HG02885 (cell line): Measurements from ENCODE around the gene GALNT14.

Experiments
- ATAC-seq: cut with Tn5 transposase; IDR thresholded peaks from one replicate; pipeline ENCODE4 v1.9.1; 2021; ENCODE audit warnings: mild to moderate bottlenecking; ENCODE audit not compliant: unreplicated experiment, poor library complexity

GALNT14 gene

DNA sequence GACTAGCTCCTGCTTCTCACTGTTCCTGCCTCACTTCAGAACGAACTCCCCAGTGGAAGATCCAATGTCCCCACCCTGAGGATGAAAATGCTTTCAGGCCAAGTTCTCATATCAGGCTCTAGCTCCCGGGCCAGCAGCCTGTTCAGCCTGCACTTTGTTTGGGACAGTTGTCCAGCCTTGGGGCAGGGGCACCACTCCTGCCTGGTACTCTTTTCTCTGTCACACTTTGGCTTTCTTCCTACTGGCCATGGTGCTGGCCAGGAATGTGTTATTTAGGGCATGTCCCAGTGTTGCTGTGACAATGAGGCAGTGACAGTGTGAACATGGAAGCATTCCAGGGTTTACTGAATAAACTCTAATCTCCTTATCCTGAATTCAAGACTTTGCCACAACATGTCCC is 154.1 kb downstream of the GALNT14 start:
- ATAC-seq, result no peak

DNA sequence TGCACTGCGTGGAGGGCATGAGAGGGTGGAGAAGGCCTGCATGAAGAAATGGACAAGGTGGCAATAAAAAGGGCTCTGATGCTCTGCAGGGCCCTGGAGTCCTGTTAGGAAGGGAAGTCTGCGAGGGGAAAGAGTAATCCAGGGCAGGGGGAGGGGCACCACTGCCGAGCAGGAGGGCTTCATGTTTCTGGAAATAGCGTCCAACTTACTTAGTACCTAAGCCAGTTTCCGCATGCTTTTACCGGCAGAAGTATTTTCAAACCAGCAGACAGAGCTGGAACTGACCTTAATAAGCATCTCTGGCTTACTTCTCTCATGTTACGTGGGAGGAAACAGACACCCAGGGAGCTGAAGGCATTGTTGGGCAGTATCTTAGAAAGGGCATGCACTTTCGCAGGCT is 156.7 kb downstream of the GALNT14 start:
- ATAC-seq, result no peak

DNA sequence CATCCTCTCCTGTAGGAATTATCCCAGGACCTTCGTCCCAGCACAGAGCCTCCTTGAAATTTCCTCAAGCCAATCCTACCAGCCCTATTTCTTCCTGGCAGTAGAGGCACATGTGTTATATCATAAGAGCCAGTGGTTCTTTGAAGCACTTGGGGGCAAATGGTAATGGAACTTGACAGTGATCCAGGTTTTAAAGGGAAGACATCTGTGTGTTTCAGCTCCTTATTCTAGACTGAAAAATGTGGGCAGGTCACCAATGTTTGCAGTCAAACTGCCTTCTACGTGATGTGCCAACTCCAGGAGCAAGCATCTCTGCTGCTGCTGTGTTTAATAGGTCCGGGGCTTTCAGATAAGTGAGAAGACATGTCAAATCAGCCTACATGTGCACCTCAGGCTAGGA is 157.1 kb downstream of the GALNT14 start:
- no peak for ATAC-seq

DNA sequence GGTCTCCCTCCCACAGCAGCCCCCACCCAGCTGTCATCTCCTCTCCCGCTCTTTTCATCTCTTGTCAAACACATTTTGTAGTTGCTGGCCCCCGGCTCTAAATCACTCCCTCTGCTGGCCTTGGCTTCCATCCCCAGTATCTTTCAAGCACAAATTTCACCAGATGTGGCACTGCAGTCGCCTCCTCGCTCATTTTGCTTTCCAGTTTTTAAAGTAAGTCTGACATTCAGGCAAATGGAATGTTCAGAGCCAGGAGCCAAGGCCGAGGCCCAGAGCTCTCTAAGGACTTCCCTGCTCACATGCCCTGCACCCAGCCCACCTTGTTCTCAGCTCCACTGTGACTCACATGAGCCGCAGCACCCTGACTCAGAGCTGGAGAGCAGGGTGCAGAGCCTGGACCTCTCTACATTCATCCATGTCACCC is 158.4 kb downstream of the GALNT14 start:
- ATAC-seq, result no peak

DNA sequence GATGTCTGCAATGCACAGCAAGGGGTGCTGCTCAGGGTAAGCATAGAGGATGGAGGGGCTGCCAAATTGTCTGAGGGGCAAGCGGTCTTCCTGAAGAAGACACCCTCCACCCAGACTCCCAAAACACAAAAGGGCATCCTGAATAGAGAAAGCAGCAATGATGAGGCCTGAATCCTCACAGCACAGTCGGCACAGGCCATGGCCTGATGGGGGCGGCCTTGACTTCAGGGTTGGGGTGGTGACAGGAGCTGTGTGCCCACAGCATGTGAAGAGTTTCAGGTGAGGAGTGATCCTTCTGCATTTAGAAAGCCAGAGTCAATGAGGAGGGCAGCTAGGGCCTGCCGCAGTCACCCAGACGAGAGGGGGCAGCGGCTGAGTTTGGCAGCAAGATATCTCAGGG is 159.4 kb downstream of the GALNT14 start:
- ATAC-seq, result no peak

DNA sequence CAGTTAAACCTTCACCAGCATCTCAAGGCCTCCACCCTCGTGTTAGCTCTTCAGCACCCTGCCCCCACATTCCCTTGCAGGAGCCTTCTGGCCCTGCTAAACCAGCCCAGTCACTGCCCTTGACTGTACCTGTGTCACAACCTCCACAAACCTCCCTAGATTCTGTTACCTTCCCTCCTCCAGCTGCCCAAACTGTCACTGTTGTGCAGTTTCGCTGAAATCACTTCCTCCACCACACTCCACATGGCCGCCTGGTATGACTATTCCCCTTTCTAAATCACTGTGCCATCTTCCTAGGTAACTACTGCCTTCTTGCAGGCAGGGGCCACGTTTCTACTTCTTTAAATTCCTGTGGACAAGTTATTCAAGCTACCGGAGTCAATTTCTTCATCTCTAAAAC is 160.2 kb downstream of the GALNT14 start:
- ATAC-seq, result peak; percentile 56

DNA sequence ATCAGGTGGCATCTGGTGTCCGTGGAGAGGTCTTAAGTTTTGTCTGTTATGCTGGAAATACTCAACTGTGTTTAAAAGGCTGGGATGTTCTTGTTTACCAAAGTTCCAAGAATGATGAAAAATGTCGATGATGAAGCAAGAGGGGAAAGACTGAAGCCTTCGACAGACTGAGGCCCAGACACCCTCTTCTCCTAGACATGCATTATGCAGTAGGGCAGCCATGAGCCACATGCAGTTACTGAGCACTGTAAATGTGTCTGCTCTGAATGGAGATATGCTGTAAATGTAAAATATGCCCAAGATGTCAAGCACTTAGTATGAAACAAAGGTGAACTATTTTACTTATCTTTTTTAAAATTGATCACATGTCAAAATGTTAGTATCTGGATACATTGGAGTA is 163.1 kb downstream of the GALNT14 start:
- no peak for ATAC-seq

DNA sequence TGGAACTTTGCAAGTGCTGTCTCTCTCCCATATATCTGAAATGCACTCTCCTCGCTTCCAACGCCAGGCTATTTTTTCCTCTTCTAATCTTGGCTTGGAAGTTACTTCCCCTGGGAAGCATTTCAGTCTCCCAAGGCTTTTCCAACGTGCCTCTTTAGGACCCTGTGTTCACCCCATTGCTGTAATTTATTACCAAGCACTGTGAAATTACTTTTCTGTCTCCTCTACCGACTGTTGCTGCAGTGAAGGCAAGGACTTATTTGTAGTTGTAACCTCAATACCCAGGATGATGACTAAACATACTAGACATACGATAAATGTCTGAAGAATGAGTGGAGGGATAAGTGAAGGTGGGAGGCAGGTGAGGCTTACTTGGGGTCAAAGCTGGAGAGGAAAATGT is 163.7 kb downstream of the GALNT14 start:
- ATAC-seq, result no peak

DNA sequence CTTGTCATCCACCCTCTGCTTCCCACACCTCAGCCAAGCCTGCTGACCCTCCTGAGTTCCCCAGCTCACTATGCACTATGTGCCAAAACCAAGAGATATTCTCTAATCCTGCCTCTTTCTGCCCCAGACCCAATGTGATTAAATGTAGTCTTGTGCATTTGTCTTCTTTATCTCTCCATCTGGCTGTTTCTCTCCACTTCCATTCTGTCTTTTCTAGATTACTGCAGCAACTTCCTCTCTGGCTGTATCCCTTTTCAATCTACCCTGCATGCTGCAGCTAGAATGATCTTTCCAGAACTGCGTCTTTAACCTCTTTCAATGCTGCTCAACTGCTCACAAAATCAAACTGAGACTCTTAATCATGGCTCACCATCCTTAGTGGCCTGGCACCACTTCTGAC is 164.1 kb downstream of the GALNT14 start:
- no peak for ATAC-seq

DNA sequence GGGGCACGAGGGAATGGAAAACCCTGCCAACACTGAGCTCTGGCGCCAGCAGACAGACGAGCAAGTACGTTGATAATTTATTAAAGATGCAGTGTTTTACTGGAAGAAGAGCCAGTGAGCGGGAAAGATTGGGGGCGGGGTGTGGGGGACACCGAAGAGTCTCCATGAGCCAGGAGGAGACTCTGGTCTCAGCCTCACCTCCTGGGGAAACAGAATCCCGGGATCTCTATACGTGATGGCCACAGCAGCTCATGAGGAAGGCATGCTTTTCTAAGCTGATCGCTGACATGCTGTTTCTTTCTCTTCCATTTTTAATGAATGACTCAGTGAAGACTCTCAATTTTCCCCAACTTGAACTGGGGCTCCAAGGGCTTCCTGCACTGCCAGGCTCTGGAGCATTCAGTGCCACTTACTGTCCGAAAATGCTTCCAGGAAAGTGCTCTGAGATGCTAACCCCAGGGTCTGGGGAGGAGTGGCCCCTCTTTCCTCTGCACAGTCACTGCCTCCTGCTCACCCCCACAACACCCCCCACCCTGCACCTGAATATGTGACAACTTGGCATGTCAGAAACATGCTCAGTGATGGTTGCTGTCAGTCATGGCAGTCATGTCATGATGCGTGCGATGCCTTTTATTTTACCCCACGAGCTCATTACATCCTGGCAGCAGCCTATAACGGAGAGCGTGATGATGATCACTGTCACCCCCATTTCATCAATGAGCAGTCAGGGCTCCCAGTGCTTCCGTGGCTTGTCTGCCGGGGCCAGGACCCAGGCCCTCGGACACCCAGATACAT is 166.8 kb downstream of the GALNT14 start:
- no peak for ATAC-seq

DNA sequence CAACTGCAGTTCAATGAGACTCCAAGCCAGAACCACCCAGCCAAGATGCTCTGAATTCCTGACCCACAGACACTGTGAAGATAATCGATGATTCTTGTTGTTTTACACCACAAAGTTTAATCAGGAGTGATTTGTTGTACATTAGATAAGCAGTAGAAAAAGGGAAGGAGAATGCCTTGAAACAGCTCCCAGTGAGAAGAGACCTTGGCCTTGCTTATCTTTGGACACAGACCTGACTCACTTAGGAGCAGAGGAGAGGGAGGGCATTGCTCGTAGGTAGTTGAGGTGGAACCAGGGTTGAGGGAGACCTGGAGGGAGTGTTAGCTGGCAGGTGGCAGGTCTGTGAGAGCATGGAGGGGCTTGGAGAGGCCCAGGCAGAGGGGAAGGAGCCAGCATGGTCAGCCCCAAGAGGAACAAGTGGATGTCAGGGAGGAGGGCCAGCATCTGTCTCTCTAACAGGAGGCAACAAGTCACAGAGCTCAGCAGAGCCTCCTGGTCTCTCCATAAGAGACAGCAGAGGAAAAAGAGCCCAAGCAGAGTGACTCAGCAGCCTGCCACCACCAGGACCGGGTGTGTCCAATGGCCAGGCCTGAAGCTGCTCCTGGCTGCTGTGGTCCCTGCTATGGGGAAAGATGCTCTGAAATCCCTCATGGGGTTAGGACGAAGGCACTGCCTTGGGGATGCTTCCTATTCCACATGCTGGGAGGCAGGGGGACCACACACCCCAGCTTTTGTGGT is 169.4 kb downstream of the GALNT14 start:
- no peak for ATAC-seq

DNA sequence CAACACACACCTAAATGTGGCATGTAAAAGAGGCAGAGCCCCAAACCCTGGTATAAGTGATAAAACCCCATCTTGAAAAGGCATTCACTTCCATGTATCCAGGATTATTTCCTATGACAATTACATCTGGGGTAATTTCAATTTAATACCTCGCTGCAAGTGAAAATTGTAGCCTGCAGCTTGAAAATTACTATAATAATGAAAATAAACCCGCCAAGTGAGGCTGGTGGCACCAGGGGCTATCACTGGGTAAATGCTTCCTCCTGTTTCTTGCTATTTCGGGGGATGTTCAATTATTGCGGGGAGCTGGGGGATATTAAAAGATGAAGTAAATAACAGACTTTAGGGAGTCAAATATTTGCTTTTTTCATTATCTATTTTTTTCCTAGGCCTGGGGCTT is 171.5 kb downstream of the GALNT14 start:
- ATAC-seq, result no peak

DNA sequence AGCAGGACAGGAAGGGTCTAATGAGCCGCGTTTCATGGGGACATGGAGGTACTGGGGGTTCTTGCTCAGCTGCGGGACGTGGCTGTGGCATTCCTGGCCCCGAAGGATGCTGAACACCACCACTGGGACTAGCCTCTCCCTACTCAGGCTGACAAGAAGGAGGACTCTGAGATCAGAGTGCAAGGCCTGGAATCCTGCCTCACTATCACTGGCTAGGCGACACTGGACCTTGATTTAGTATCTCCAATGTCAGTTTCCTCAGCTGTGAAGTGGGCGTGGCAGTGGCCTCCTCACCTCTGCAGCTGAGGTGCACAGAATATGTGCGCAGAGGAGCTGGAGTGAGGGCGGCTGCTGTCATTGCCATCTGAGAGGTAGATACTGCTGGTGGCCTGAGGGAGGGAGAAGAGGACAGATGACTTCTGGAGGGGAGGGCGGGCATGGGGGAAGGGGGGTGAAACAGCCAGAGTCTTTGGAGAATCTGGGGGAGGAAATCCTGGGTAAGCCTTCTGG is 173.2 kb downstream of the GALNT14 start:
- ATAC-seq, result no peak

DNA sequence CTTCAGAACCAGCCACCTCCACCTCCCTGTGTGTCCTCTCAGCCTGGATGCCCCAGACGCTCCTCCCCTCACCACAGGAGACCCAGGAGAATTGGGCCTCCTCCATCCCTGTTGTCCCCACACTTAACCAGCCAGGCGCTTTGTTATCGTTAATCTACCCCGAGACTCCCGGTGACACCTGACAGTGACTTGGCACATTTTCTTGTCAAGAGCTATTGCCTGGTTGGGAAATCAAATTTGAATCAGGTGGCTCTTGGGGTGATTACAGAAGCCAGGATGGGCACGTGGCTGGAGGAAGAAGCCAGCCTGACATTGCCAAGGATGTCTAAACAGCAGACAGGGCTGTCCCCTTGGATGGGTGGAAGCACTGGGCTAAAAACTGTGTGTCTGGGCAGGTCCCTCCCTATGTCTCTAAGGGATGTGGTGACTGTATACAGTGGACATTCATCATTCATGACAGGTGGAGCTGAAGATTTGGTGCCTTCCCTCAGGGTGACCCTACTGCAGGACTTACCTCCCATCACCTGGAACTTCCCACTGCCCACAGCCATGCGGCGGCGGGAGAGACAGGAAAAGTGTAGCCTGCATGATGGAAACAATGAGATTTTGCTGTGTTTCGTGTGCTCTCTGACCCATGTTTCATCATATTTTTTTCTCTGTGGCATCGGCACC is 173.8 kb downstream of the GALNT14 start:
- no peak for ATAC-seq

DNA sequence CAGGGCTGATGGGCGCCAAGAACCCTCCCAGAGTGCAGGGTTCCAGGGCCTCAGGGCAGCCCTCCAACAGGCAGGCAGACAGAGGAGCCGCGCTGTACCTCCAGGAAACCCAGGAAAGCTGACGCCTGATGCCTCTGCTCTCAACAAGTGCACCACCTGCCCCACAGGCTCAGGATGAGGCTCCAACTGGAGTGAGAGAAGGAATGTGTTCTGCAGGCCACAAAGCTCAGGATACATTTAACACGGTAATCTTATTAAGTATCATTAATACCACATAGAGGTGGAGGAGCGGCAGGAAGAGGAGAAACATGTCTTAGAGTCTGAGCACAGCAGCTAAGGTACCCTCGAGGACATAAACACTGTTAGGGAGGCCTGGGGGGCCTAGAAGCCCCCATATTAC is 175.1 kb downstream of the GALNT14 start:
- ATAC-seq, result no peak

DNA sequence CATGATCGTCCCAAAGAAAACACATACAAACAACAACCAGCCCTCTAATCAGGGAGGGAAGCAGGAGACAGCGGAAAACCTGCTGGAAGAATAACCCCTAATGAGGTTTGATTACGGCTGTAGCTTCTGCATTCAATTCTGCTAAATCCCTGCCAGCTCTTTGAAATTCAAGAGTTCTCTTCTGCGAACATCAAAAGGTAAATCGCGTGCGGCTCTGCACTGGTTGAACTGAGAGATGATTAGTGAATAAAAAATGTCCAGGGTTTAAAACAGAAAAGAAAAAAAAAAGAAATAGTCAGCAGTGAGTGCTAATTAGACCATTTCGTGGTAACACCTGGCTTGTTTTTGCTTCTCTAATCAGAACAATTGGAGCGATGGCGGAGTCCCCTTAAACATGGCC is 178.0 kb downstream of the GALNT14 start:
- no peak for ATAC-seq

DNA sequence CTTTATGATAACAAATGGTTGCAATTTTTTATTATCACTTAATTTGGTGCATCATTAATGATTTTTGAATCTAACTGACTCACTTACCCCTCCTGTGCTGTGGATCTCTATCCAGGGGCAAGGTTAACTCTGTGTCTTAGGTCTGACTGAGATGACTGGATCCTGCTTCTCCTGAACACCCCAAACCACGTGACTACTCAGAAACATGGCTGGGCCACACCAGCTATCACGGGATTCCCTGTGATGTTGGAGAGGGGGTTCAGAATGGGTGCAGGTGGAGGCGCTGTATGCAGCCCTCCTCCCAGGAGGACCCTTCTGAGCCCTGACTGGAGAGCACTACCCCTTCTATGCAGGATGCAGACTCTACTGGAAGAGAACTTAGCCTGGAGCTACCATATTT is 178.6 kb downstream of the GALNT14 start:
- ATAC-seq, result no peak

DNA sequence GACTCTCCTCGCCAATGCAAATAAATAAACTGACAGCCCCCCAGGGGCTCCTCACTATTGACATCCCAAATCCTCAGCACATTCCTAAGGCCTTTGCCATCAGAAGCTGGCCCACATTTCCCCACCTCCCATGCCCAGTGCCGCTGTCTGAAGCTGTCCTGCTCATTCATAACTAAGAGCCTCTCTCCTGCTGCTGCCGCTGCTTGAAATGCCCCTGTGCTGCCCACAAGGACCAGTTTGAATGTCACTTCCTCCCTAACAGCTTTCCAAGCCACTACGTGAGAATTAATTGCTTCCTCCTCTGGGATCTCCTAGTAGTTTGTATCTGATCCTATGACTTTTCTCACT is 179.3 kb downstream of the GALNT14 start:
- ATAC-seq, result no peak

DNA sequence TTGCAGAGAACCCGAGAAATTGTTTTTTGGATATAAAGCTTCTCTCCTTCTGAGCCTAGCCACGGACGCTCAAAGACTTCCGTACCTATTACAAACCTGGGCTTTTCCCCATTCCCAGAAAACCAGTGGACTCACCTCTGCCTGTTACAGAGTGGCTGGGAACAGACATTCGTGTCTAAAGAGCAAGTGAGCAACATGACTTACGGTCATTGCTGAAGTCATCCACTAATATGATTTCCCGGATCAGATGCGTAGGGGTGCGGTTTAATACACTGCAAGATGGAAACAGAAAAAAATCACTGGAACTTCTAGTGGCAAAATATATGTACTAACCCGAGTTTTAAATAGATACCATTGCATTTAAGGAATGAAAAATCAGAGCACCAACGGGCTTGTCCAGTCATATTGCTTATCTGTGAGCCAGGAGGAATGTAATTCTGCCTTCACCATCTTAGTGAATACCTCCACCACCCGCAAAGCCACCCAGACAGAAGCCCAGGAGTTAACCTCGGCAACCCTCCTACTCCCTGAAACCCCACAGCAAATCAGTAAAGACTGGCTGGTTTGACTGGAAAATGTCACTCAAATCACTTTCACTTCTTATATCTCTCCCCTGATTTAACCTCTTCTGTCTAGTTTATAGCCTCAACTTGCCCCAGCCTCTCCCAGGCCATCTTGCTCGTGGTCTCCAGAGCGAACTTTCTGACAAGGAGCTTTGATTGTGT is 179.9 kb downstream of the GALNT14 start:
- no peak for ATAC-seq

DNA sequence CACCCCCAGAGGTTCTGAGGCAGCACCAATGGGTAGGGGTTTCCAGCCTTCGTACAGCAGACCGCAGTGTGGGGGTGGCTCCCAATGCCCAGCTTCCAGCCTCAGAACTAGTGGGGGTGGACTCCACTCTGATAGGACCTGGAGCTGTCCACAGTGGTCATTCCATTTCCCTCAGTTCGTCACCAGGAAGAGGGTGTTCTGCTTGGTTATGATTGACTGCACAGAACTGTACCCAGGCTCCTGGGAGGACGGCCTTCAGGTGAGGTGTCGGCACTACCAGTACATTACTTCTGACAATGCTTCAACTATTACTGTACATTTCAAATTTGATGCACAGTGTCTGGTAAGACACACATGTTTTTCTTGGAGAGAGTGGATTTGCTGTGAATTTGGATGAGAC is 180.6 kb downstream of the GALNT14 start:
- no peak for ATAC-seq

DNA sequence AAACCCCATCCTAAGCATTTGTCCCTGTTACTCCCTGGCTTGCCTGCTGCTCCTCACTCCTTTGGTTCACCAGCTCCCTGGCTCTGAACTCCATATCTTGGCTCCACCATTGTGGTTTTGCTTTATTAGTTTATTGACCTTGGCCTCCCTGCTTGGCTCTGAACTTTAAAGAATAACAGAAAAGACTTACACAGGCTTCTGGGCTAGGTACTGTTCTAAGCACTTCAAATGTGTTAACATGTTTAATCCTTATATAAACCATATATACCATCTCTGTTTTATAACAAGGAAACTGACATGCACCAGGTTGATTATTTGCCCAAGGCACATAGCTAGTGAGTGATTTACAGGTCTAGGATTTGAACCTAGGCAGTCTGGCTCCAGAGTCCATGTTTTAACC is 181.2 kb downstream of the GALNT14 start:
- ATAC-seq, result no peak
